HCEC 1CT (cell line): ENCODE data around the gene SPATA18.
"Not testable (repeated sequence)": the region's sequence is repeated elsewhere in the genome, so short reads cannot be mapped to it uniquely, and the experiment has no call there.

Experiments
- DNase-seq: peaks from one replicate; pipeline ENCODE4 v3.0.0-alpha.2; 2017

SPATA18 gene

DNA sequence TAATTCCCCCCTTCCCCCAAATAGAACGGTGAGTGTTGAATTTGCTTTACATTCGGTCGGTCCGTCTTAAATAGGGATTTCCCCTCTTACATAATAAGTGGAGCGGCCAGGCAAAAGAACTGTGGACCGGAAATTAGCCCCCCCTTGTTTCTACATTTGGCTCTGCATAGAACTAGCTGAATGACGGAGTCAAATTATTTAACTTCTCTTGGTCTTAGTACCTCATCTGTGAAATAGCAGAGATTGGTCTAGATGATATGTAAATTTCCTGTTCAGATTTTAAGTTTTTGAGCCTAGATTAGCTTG lies 1.3 kb downstream of the SPATA18 start:
- DNase-seq, result no peak

DNA sequence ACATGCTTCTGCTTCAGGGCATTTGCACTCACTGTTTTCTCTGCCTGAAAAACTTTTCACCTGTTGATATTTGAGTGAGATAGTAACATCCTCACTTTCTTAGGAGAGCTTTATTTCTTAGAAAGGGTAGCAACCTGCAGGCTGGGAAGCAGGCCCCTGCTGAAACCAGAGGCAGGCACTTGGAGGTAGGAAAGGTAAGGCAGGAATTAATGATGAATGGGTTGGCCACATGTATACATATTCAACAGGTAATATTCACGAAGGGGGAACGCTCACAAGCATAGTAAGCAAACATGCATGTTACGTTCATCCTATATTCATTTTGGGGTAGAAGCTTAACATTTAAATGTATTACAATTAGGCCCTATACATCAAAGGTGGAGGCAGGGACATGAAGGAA lies 3.1 kb downstream of the SPATA18 start:
- no peak for DNase-seq

DNA sequence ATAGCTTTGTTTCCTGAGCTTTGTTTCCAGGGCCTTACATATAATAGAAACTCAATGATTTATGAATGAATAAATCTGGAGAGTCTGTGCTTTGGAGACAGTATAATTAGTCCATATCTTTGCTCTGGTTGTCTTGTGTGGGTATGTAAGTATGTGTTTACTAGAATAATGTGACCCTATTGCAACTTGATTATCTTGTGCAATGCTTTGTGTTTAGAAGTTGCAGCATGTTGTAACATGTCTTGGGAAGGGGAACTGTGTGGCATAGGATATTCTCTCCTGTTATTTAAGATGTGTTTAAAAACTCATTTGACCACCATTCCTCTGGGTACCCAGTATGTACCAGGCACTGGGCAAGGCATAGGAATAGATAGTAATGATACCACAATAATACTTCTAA lies 6.1 kb downstream of the SPATA18 start:
- DNase-seq, result no peak

DNA sequence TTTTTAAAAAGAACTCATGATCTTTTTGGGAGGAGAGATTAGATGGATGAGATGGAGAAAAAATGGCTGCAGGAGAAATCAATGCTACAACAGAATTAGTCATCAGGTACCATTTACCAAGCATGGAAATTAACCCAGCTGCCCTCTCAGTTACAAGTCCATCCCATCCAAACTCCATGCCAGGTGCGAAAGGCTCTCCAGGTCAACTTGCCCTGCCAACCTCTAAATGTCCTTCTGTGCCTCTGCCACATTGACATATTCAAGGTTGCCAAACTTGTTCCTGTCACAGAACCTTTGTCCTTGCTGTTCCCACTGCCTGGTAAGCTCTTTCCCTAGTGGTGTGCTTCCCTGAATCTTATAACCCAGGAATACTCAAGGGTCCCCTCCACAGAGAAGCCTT lies 7.2 kb downstream of the SPATA18 start:
- no peak for DNase-seq

DNA sequence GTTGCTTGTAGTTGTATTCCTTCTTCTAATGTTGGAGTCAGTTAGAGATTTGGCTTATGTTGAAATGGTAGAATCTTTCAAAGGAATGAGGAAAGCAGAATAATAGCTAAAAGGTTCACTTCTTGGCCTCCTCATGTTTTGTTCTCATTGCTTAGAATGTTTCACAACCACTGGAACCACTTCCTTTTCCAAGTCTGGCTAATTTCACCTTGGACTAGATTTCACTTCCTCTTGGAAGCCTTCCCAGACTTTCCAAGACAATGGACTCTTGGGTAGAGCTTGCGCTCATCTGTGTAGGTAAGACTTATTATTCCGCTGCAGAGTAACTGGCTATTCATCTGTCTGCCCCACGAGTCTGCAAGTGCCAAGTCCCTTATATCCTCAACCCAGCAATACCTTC lies 8.3 kb downstream of the SPATA18 start:
- no peak for DNase-seq

DNA sequence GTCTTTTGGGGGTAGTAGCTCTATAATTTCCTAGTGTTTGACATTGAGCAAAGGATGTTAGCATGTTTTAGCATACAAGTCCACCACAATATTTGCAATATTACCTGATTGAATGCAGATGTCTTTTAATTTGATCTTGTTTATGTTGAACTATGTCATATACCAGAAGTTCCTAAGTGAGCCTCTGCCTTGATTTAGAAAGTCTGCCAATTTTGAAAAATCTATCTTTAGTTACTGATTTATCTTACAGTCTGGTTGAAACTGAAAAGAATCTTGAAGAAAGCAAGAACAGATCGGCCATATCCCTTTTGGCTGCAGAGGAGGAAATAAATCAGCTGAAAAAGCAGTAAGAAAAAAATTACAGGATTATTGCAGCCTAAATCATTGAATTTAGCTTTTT lies 18.5 kb downstream of the SPATA18 start:
- no peak for DNase-seq

DNA sequence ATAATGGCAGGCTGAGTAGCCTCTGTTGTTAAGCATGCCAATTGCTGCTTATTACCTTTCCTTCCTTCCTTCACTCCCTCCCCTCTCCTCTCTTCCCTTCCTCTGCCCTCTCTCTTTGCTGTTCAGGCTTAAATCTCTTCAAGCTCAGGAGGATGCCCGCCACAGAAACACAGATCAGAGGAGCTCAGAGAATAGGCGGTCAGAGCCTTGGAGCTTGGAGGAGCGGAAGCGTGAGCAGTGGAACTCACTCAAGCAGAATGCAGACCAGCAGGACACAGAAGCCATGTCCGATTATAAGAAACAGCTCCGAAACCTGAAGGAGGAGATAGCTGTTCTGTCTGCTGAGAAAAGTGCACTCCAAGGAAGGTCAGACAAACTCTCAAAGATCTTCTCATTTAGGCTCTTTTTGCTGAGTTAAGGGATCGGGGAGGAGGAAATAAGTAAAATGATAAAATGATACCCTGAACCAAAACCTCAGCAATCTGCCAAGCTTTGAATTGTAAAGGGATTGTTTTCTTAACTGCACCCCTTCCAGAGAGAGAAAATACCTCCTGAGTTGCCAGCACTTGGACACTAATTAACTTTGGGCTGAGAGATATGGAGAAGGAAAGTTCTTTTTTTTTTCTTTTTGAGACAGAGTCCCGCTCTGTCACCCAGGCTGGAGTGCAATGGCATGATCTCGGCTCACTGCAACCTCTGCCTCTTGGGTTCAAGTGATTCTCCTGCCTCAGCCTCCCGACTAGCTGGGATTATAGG lies 20.9 kb downstream of the SPATA18 start:
- DNase-seq, result no peak

DNA sequence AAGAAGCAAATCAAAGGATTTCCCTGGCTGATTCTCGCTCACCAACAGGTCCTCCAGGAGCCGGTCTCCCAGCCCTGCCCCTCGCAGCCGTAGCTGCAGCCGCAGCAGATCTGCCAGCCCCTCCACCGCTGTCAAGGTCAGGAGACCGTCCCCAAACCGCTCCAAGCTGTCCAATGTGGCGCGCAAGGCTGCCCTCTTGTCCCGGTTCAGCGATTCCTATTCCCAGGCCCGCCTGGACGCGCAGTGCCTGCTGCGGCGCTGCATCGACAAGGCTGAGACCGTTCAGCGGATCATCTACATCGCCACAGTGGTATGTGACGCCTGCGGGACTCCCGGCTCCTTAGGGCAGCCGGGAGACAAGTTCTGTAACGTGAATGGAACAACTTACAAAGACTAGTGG lies 25.6 kb downstream of the SPATA18 start:
- DNase-seq, result no peak

DNA sequence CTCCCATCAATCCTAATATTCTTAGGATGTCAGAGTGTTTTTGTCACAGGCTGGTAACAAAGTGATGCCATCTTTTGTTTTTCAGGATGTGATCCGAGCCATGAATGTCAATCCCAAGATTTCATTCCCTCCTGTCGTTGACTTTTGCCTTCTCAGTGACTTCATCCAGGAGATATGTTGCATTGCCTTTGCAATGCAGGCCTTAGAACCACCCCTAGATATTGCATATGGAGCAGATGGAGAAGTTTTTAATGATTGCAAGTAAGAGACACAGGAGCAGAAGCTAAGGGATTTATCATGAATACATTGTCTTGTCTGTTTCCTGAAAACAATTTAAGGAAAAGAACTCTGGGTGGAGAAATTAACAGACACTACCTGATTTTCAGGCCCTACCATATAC lies 28.6 kb downstream of the SPATA18 start:
- DNase-seq, result no peak

DNA sequence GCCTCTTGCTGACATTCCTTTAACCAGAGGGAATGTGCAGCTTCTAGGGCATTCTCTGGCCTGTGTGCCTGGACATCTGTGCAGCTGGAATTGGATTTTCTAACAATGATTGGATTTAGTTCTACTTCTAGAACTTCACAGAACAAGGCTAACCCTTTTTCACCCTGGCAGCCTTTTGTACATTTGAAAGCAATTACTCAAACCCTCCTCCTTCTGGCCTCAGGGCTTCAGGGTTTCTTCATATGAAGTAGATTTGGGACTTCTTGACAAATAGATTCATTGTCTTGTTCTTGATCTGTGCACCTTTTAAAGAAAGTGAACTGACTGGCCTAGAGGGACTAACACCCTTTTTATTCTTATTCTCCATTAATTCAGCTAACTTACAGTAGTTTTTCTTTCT lies 30.1 kb downstream of the SPATA18 start:
- no peak for DNase-seq

DNA sequence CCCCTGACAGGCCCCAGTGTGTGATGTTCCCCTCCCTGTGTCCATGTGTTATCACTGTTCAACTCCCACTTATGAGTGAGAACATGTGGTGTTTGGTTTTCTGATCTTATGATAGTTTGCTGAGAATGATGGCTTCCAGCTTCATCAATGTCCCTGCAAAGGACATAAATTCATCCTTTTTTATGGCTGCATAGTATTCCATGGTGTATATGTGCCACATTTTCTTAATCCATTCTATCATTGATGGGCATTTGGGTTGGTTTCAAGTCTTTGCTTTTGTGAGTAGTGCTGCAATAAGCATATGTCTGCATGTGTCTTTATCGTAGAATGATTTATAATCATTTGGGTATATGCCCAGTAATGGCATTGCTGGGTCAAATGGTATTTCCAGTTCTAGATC lies 35.3 kb downstream of the SPATA18 start:
- not testable (repeated sequence) for DNase-seq

DNA sequence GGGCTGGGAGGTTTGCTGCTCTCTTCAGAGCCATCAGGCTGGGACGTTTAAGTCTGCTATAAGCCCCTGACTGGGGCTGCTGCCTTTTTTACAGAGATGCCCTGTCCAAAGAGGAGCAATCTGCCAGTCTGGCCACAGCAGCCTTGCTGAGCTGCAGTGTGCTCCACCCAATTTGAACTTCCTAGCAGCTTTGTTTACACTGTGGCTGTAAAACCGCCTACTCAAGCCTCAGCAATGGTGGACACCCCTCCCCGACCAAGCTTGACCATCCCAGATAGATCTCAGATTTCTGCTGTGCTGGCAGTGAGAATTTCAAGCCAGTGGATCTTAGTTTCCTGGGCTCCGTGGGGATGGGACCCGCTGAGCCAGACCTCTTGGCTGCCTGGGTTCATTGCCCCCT lies 40.7 kb downstream of the SPATA18 start:
- no peak for DNase-seq

DNA sequence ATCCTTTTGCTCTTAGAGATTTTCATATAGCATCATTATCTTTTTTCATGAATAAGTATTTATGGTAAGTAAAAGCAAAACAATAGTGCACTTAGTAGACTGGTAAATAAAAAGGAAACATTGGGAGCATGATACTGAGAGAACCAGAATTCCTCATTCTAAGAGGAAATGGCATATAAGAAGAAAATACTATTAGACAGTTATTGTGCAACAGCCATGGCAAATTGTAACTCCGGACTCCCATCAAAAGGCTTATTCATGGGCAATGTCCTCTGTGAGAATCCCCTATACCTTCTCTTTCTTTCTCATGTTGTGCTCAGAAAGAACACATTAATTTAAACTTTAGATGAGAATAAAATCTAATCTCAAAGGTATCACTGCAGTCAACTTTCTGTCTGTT lies 42.4 kb downstream of the SPATA18 start:
- no peak for DNase-seq

DNA sequence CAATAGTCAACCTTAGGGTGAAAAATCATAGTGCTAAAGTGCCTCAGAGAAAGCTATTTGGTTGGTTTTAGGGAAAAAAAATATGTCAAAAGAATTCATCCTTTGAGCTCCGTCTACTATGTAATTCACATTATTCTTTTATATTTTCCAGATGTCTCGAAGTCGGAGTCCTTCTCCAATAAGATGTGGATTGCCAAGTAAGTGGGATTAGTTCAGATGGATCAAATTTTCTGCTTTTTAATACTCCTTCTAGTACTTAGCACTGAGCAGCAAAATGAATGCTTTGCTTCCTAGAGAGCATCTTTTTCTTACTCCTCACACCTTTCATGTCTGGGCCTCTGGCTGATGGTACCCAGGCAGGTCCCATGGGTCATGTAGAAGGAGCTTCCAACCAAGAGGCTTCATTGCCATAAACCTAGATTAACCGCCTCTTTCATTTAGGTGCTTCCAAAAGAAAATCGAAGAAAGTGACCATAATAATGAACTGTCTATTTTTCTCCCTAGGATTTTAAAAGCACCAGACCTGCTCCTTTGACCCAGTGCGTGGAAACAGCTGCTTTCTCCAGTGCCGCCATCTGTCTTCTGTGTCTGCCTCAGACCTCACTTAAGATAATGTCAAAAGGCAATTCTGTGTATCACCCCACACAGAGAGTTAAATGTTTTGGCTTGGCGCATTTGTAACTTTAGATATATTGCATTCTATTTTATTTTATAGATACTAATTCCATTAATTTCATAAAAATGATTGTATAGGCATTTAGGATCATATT lies 43.5 kb downstream of the SPATA18 start:
- no peak for DNase-seq

DNA sequence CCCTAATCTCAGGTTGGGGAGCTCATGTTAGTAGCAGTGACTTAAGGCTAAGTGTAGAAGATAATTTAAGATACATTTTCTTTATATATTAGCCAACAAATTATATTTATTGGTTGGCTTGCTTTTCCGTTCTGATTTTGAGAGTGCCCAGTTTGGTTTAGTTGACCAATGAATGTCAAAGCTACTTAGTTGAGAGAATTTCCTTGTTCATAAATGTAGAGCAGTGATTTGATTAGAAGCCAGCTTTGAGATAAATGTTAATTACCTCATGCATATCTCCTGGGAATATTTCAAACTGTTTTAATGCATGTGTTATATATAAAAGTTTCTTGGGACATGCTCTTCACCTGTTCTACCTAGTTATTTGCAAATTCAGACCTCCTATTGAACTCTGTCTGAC lies 44.3 kb downstream of the SPATA18 start:
- DNase-seq, result no peak

DNA sequence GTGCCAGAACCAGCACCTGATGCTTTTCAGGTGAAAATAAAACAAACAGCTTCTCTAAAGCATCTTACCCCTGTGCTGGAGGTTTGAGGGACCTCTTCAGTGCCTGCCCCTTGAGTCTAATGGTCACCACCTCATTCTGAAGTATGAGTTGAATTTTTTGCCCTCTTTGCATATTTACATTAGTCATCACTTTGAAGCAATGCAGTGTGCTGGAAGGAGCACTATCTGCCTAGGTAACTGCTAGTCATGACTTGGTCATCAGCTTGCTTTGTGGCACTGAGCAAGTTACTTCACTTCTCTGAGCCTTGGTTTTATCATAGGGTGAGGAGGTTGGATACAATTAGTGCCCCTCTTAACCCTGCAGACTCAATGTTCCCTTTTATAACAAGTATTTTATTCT lies 44.9 kb downstream of the SPATA18 start:
- peak; percentile 7 for DNase-seq

DNA sequence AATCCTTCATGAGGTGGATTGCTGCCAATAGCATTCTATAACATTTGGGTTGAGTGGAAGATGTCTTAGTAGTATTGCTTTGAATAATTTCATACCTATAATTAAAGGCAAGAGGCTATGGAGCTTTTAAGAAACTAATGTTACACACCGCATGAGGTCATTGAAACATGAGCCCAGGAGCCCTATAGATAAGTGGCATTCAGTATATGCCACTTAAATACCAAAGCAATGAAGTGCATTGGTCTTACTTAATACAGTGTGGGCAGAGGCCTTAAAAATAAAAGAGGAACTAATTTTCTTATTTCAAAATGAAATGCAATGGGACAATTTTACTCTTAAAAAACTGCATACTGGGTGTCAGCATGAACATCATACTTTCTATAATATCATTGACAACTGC lies 47.5 kb downstream of the SPATA18 start:
- no peak for DNase-seq

DNA sequence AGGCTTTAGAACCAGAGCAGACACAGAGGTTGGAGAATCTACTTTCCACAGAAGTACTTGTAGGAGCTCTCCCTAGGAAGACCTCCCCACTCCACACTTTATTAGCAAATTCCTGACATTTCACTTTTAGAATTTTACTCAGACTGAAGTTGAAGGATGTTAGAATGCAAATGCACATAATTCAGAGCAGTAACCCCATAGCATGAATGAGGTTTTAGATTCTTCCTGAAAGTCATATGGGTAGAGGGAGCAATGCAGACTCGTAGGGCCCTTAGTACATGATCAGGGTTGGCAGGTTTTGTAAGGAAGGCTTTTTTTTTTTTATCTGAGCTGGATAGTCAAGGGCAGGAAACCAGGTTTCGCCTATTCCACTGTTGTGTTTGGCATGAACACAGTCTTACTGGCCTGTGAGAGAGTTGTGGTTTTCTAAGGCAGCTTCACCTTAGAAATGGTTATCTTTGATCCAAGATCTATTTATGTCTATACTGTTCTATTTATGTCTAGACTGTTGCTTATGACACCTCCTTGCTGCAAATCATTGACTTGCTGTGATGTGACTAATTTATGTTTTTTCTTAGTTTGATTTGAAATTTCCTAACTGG lies 48.9 kb downstream of the SPATA18 start:
- DNase-seq, result no peak

DNA sequence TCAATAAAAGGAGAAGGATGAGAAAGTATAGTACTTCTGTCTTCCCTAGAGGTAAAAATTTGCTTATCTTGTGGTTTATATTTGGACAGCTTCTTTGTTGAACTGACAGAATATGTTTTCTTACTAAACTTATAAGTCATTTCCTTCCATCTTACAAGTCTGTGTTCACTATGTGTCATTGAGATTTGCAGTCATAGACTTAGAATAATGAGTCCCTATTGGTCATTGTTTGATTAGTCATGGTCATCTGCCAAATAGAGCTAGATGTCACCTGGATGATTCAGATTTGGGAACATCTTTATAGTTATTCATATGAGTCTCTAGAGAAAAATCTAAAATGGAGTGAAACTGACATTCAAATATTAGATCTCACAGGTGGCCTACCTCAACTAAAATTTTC lies 51.5 kb downstream of the SPATA18 start:
- peak; percentile 35 for DNase-seq

DNA sequence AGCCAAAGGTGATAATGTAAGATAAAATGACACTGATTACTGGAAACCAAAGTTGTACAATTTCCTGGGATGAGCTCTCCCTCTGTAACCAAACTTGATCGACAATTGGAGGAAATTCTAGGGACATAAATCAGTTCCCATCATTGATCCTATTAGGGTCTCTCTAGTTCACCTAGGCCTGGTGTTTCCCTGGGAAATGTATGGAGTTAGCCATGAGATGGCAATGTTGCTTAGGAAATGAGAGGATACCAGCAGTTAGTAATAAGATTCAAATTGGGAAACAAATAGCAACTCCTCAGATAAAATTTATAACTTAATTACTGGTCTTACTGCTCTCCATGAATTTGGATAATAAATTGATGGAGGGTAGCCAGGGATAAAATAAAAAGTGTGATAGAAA lies 52.2 kb downstream of the SPATA18 start:
- peak; percentile 5 for DNase-seq

DNA sequence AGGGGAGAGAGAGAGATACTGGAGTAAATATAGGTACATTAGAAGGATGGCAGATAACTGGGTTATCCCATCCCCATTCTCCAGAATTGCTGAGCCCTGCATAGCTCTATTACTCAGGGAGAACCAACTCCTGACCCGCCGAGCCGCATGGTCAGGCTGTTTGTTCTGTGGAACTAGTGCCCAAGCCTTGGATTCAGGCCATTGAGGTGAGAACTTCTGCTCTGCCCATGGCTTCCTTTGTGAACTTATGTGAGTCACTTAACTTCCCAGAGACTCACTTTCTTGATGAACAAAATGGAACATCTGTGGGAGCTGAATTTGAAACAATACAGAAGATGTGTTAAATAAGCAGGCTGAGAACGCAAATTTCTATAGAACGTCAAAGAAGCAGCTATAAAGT lies 54.2 kb downstream of the SPATA18 start:
- DNase-seq, result no peak

DNA sequence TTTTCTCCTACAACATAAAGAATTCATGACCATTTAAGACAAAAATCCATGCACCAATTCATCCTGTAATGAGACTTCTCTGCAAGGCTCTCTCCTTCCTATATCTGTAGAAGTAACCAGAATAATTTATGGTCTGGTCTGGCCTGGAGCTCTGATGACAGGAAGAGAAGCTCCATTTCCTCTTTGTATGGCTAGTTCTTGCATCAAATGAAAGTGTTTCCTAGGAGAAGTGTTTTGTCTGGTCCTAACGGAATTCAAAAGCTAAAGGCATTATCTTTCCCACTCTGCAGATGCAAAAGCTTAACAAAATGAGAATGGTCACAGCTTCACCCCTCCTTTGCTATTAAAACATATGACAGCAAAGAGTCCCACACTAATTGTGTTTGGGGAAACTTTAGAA lies 55.1 kb downstream of the SPATA18 start:
- DNase-seq, result no peak

DNA sequence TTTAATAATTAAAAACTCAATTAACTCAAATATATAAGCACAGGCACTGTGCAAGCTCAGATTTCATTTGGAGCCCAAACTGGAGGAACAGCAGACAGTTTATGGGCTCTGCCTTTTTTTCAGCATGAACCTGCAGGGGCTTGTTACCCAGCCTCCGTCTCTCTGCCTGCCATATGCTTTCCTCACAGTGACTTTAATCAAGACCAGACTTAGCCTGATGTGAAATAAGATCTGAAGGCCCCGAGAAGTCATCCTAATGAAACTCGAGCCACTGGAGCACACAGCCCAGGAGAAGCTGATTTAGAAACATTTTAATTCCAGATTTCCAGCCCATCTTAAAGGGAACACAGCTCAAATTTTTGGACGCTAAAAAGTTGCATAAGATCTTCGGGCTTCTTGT lies 55.6 kb downstream of the SPATA18 start:
- DNase-seq, result no peak

DNA sequence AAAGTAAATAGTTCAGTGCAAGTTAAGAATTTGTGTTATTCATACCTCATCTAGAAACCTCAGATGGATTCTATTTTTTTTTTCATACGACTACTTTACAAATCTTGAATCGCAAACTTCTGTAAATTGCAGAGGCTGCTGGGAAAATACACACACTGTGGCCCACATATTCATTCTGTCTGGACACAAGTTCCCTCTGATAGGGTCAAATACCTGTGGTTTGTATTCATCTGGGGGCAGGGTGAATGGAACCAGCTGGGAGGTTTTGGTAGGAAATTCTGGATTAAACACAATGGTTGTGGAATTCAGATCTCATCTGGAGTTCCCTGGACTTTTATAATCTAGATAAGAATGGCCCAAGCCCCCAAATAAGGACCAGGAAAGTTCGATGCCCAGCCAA lies 56.2 kb downstream of the SPATA18 start:
- peak; percentile 7 for DNase-seq

DNA sequence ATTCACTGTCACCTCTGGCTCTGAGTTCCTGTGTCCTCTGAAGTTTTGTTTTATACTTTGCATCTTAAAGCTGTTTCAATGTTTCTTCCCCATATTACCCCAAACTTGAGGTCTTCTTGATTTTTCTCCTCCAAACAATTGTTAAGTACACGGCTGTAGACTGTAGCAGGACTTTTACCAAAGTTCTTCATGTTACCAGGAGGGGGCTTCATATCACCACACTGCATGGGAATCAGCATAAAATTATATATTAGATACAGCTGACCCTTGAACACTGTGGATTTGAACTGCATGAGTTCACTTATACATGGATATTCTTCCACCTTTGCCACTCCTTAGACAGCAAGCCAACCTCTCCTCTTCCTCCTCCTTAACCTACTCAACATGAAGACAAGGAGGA lies 56.6 kb downstream of the SPATA18 start:
- DNase-seq, result no peak
